ENCODE data around the gene ZFP90. TPM values are rescaled to one million over a fixed set of nuclear protein-coding genes. Genes with fewer than 3 reads are reported as not detected.

ZFP90 gene
- total RNA-seq, 1 donor from 2014 or later = 18.4 TPM

GRCh38 chr16:68504066-68504465 lies 35.0 kb upstream of the ZFP90 start:
- no peak for TF ChIP-seq CTCF (IDR thresholded peaks at IDR 0.05; ENCODE audit: insufficient read depth, low read length, severe bottlenecking)
- Histone ChIP-seq H3K36me3 (ENCODE audit: control insufficient read depth, insufficient read depth, low read length) (no peaks in the 10 kb centered on the region), H3K27me3 (ENCODE audit: control insufficient read depth, insufficient read depth, low read length) (peaks cover 9% of the 10 kb centered on the region), H3K4me3 (ENCODE audit: low read depth, low read length) (no peak overlapping the region)
- peak; percentile 36 for FAIRE-seq
- no peak for DNase-seq (ENCODE audit: low read depth)

- DNase-seq (ENCODE audit: low read depth) = no peak
- FAIRE-seq = no peak
- TF ChIP-seq CTCF (IDR thresholded peaks at IDR 0.05; ENCODE audit: insufficient read depth, low read length, severe bottlenecking) = no peak
- no peak overlapping the region for H3K4me3 ChIP-seq (ENCODE audit: low read depth, low read length)
- H3K27me3 ChIP-seq (ENCODE audit: control insufficient read depth, insufficient read depth, low read length) = peaks cover 10% of the 10 kb centered on the region
- no peaks in the 10 kb centered on the region for H3K36me3 ChIP-seq (ENCODE audit: control insufficient read depth, insufficient read depth, low read length)
Observed at GRCh38 chr16:68506331-68507053, 32.6 kb upstream of the ZFP90 start.

GRCh38 chr16:68508013-68508412 lies 31.1 kb upstream of the ZFP90 start:
- TF ChIP-seq CTCF (IDR thresholded peaks at IDR 0.05; ENCODE audit: insufficient read depth, low read length, severe bottlenecking) = no peak
- Histone ChIP-seq H3K4me3 (ENCODE audit: low read depth, low read length) (no peak overlapping the region), H3K27me3 (ENCODE audit: control insufficient read depth, insufficient read depth, low read length) (peaks cover 9% of the 10 kb centered on the region), H3K36me3 (ENCODE audit: control insufficient read depth, insufficient read depth, low read length) (no peaks in the 10 kb centered on the region)
- FAIRE-seq (no peak), DNase-seq (ENCODE audit: low read depth) (no peak)

GRCh38 chr16:68508641-68509240 lies 30.4 kb upstream of the ZFP90 start:
- Histone ChIP-seq H3K27me3 (ENCODE audit: control insufficient read depth, insufficient read depth, low read length) (peaks cover 9% of the 10 kb centered on the region), H3K36me3 (ENCODE audit: control insufficient read depth, insufficient read depth, low read length) (no peaks in the 10 kb centered on the region), H3K4me3 (ENCODE audit: low read depth, low read length) (no peak overlapping the region)
- FAIRE-seq = no peak
- TF ChIP-seq CTCF (IDR thresholded peaks at IDR 0.05; ENCODE audit: insufficient read depth, low read length, severe bottlenecking) = no peak
- no peak for DNase-seq (ENCODE audit: low read depth)

GRCh38 chr16:68509381-68509780 lies 29.7 kb upstream of the ZFP90 start:
- Histone ChIP-seq H3K4me3 (ENCODE audit: low read depth, low read length) (no peak overlapping the region), H3K36me3 (ENCODE audit: control insufficient read depth, insufficient read depth, low read length) (no peaks in the 10 kb centered on the region), H3K27me3 (ENCODE audit: control insufficient read depth, insufficient read depth, low read length) (peaks cover 9% of the 10 kb centered on the region)
- no peak for FAIRE-seq
- no peak for TF ChIP-seq CTCF (IDR thresholded peaks at IDR 0.05; ENCODE audit: insufficient read depth, low read length, severe bottlenecking)
- DNase-seq (ENCODE audit: low read depth) = no peak

Data from bronchial epithelial cell (primary cell).